NCI-H1417 treated with DMSO at 0.1 percent for 48 hours (cell line): ENCODE measurements around the gene TDG.
"Not testable (repeated sequence)": the region's sequence is repeated elsewhere in the genome, so short reads cannot be mapped to it uniquely, and the experiment has no call there.

Source experiments
- DNase-seq: peaks from one replicate; lab custom pipeline; 2025; lab: John Stamatoyannopoulos, UW

The TDG gene

DNA sequence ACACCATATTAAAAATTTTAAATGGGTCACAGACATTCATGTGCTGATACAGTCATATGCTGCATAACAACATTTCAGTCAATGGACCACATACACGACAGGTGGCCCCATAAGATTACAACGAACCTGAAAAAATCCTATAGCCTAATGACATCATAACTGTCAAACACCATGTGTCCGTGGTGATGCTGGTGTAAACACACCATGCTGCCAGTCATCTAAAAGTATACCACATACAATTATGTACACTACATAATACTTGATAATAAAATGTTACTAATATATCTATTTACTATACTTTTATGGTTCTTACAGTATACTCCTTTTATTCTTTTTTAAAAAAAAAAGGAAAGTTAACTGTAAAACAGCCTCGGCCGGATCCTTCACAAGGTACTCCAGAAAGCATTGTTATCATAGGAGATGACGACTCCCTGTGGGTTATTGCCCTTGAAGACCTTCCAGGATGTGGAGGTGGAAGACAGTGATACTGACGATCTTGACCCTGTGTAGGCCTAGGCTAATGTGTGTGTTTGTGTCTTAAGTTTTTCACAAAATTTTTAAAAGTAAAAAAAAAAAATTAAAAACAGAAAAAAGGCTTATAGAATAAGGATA lies 5.0 kb upstream of the TDG start:
- no peak for DNase-seq

DNA sequence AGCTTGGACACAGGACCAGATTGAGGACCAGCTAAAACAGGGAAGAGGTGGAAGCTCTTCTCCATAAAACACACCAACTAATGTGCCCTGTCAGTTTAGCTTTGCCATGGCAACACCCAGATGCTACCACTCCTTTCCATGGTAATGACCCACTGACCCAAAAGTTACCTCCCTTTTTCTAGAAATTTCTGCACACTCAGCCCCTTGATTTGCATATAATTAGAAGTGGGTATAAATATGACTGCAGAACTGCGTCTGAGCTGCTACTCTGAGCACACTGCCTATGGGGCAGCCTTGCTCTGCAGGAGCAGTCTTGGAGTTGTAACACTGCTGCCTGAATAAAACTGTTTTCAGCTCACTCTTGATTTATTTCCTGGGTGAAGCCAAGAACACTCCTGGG lies 3.2 kb upstream of the TDG start:
- DNase-seq, result no peak

DNA sequence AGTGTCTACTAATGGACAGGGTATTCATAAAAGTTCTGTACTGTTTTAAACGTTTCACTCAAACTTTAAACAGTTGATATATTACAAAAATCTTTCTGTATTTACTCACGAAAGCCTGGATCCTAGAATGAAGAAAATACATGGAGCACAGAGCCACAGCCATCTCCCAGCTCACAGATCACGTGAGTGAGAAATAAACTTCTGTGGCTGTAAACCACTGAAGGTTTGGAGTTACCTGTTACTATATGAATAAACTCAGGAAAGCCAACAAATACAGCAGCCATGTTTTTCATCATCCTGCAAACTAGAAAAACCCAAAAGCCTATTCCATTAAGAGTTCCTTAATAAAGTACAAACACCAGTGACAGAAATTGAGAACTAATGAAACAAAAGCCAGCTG lies 867 bp upstream of the TDG start:
- DNase-seq, result no peak

DNA sequence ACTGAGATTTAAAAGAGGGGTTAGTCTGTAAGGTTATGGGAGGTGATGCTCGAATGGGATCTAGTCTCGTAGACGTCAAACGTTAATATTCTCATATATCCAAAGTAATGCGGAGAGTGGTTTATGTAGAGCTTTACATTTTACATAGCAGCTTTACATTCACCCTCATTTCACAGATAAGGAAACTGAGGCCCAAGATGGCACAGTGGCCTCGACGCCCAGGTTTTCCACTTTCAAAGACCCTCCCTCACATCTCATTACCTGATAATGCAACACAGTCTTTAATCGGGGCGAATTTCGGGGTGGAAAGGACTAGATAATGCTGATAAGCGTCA lies 450 bp upstream of the TDG start:
- DNase-seq, result no peak

DNA sequence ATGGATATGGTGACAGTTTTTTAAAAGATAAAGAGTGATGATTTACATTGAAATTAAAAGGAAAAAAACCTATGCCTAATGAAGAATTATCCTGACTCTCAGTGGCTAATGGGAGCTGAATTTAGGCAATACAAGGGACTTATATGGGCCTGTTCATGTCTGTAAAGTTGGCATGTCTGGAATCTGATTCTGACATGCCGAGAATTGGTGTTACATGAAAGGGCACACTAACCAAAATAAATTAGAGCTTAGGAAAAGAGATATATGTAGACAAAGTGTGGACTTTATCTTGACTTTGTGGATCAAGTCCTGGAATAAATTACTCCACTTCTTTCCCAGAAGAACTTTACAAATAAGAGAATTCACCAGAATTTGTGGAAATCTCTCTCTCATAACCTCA lies 1.1 kb downstream of the TDG start:
- no peak for DNase-seq

DNA sequence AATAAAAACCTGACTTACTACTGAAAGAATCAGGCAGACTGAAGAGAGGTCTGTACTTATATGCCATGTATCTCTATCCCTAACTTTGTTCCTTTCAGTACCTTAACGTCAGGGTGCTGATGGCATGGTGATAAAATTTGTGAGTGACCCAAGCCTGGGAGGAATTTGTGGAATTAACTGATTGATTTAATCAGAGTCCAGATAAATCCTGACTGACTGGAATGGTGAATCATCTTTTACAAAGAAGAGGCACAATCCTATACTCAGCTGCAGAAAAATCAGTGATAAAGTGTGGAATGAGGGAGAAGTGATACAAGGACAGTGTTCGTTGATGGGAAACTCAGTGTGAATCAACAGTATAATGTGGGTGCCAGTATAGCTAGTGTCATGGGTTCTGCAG lies 3.7 kb downstream of the TDG start:
- DNase-seq, result no peak

DNA sequence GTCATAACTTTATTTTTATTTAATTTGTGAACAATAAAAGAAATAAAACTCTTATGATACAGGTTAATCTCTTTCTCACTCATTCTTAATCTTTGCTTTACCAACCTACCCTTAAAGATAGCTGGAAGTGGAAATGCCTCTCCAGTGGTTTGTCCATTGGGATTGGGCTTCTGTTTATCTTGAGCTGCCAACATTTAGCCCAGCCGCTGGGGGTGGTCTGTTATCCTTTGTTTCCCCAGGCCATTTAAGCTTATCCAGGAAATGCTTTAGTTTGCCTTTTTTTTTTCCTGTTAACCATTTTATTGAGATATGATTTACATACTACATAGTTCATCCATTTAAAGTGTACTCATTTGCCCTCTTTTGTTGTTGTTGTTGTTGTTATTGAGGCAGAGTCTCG lies 8.2 kb downstream of the TDG start:
- DNase-seq, result no peak

DNA sequence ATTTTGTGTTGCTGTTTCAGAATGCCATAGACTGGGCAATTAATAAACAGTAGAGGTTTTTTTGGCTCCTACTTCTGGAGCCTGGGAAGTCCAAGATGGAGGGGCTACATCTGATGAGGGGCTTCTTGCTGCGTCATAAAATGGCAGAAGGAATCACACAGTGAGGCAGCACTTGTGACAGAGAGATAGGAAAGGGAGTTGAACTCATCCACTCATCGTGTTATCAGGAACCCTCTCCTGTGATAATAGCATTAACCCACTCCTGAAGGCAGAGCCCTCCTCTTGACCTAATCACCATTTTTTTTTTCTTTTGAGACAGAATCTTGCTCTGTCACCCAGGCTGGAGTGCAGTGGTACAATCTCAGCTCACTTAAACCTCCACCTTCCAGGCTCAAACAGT lies 9.7 kb downstream of the TDG start:
- no peak for DNase-seq

DNA sequence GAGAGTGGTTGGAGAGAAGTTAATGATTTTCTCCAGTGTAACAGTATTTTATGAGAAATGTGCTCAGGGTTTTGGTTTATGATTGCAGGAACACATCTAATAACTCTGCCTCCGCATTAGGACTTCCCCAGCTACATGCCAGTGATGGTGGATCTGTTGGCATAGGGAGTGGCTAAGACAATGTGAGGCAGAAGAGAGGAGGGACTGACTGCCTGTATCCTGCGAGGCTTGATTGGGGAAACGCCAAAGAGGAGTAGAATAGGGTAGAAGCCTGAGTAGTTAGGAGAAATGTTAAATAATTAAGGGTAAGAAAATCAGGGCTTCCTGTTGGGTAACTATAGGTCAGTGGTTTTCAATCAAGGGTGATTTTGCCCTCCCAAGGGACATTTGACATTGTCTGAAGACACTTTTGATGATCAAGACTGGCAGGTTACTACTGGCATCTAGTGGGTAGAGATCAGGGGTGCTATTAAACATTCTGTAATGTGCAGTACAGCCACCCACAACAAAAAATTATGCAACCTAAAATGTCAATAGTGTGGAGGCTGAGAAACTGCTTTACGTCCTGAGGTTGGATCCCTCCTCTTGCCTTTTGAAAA lies 12.8 kb downstream of the TDG start:
- no peak for DNase-seq

DNA sequence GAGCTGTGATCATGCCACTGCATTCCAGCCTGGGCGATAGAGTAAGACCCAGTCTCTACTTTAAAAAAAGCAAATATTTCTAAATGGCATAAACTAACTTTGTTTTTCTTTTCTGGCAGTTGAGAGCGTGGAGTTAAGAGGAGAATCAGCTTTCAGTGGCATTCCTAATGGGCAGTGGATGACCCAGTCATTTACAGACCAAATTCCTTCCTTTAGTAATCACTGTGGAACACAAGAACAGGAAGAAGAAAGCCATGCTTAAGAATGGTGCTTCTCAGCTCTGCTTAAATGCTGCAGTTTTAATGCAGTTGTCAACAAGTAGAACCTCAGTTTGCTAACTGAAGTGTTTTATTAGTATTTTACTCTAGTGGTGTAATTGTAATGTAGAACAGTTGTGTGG lies 21.2 kb downstream of the TDG start:
- no peak for DNase-seq

DNA sequence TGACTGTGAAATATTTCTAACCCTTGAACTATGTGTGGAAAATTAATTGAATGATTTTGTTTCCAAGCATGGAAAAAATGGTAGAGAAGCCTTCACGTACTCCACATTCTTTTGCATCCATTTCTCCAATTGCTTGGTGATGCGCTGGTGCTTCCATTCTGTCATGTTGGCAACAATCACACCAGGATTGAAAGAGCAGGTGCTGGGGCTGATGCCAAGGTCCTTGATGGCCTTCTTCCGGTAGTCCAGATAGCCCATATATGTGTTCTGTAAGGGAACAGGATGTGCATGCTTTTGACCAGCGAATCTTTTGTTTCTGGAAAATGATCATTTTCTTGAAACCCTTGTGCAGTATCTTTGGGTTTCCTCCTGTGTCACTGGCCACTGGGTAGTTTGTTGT lies 28.6 kb downstream of the TDG start:
- DNase-seq, result no peak

DNA sequence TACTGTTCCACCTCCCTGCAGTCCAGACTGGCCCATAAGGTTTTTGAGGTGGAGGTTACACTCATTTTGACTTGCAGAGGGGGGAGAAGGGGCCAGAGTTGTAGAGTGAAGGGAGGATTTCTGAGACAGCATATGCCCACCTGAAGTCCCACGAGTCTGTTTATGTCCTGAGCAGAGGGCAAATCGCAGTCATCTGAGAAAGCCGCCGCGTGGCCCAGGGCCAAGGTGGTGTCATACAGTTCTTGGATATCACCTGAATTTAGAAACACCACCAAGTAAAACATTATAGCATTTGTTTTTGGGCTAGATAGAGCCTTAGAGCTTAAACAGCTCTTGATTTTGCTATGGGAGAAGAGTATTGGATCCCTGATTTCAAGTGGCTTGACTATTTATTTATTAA lies 30.9 kb downstream of the TDG start:
- no peak for DNase-seq

DNA sequence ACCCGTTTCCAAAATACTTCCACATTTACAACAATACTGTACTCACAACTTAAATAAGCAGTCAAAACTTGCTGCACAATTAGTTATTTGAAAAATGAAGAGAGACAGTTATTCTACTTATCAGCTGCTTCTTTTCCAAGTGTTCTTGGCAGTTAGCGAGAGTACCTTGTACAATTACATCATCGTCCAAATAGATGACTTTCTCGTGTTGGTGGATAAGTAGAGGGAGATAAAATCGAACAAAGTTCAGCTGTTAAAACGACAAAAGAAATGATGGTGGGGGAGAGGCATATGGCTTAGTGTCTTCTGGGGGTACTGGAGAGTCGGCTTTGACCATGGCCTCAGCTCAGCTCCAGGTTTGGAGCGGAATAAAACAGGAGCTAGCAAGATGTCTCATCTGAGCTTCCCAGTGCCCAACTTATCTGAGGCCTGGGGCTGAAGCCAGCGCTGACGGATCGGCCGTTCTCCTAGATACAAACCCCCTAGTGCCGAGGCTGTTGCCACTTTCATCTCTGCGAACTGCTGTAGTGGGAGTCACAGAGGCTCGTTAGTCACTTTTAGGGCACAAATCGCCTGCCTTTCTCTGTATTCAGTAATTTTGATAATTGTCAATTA lies 31.7 kb downstream of the TDG start:
- DNase-seq, result no peak

DNA sequence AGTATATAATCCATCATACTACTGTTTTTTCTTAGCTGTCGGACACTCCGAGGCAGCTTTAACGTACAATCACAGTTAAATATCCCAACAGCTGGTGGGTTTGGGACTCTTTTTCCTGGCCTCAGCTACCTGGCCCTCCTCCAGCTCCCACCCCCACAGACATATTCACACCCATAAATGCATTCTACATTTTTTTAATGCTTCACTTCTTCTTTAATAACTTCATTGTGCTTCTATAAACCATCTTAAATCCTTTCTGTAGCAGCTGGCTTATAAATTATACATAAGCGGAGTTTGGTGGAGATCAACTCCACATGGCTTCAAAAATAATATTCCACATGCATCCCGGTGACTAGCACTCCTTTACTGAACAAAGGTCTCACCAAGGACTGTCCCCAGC lies 33.3 kb downstream of the TDG start:
- no peak for DNase-seq

DNA sequence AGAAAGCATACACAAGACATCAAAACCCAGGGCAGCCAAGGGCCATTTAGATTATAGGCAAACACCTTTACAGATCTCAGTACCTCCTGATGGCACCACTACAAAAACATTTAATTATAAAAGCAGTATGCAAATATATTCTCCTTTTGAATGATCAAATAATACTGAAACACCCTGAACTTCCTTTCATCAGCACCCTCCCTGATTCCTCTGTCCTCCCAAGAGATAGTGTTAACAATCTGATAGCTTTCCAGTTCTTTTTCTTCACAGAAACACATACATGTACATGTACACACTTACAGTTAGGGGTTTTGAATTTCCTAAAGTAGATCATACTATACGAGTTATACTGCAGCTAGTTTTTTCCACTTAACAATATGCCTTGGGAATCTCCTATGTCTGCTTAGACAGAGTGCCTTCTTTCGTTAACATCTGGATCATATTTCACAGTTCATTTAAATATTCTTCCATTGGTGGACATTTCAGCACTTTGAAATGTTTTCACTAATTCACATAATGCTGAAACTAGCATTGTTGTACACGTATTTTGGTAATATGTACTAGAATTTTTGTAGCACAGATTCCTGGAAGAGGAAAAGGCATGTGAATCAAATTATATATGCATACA lies 35.2 kb downstream of the TDG start:
- no peak for DNase-seq

DNA sequence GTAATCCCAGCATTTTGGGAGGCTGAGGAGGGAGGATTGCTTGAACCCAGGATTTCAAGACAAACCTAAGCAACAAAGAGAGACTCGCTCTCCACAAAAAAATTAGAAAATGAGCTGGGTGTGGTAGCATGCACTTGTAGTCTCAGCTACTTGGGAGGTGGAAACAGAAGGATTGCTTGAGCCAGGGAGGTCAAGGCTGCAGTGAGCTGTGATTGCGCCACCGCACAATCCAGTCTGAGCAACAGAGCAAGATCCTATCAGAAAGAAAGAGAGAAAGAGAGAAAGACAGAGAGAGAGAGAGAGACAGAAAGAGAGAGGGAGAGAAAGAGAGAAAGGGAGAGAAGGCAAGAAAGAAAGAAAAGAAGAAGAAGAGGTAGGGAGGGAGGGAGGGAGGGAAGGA lies 37.0 kb downstream of the TDG start:
- DNase-seq, result no peak

DNA sequence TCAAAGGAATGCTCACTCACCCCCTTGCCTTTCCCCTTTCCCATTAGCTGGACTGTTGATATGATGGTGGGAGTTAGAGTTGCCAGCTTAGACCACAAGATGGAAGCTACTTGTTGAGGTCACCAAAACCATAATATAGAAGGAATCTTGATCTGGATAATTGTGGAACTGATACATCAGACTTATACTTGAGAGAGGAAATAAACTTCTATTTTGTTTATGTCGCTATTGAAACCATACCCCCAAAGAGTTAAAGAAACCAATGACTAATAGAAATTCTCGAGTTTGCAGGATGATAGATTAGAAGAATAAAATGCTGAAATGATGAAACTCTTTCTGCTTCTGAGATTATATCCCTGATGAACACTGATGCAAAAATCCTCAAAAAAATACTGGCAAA lies 37.9 kb downstream of the TDG start:
- DNase-seq, result no peak

DNA sequence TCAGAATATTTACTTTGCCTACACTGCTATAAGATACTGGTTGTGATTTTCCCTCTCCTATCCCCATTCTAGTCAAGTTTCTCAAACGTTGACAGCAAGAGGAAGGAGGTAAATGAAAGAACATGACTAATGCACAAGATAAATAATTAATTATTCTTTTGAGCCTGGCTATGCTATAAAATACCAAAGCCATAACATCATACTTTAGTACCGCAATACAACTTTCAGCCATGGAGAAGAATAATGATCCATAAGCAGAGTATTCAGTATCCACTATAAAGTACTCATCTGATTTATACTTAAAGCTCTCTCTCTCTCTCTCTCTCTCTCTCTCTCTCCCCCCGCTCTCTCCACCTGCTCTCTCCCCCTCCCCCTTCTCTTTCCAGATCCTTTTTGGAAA lies 41.3 kb downstream of the TDG start:
- no peak for DNase-seq

DNA sequence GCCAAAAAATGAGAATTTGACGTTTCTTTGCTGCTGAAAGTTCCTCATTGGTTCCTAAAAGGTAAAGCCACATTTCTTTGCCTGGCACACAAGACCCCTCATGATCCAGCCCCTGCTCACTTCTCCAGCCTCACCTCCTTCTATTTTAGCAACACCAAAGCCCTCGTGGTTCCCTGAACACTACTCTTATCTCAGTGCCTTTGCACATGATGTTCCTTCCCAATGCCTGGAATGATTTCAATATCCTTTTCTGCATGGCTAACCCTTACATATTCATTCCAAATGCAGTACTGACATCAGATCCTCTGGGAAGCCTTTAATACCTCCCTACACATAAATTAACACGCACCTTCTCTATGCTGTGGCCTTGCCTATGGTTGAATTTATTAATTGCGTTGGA lies 44.4 kb downstream of the TDG start:
- no peak for DNase-seq

DNA sequence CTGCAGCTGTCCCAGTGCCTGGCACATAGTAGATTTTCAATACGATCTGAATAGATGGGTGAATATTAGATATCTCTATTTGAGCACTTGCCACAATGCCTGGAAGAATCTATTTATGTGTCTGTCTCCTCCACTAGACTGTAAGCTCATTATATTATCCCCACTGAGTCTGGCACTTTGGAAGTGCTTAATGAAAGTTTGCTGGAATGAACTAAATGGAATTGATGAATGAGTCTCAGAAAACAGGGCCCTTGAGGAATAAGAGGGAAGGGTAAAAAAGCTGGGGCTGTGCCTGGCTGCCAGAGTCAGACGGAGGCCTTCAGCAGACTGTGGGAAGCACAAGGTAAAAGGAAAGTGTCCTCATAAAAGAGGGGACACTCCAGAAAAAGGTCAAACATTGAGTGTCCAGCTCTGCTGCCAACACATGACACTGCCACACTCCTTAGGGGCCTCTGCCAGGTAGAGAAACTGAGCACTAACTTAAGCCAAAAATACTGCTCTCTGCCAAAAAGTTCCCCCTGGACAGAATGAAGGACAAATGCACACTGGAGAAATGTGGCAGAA lies 45.0 kb downstream of the TDG start:
- no peak for DNase-seq

DNA sequence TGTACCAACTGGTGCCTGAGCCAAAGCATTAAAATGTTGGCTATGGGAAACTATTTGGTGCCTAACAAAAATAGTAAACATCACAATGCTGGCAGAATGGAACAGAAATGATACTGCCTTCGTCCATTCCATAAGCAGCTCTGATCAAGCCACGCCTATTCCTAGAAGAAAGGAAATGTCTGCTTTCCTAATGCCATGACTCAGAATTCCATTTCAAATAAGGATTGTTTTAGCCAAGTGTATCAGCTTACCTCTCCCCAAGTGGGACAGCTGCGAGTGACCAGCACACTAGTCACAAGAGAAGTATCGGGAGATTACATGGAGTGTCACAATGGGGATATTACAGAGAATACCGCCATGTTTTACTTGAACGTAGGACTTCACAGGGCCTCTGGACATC lies 45.6 kb downstream of the TDG start:
- no peak for DNase-seq

DNA sequence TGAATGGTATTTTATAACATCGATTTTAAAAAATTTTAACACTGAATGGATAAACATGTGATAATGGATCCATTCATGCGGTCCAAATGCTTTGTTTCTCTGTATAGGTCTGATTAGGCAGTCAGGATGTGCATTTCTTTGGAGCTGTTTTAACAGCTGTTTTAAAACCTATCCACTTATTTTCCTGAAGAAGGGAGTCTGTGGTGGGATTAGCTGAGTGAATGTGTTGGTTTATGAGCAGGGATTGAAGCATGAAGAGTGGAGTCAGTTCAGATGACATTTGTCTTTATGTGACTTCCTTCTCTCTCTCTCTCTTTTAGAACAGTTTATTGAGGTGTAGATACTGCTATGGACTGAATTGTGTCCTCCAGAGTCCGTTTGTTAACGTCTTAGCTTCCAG lies 46.7 kb downstream of the TDG start:
- no peak for DNase-seq

DNA sequence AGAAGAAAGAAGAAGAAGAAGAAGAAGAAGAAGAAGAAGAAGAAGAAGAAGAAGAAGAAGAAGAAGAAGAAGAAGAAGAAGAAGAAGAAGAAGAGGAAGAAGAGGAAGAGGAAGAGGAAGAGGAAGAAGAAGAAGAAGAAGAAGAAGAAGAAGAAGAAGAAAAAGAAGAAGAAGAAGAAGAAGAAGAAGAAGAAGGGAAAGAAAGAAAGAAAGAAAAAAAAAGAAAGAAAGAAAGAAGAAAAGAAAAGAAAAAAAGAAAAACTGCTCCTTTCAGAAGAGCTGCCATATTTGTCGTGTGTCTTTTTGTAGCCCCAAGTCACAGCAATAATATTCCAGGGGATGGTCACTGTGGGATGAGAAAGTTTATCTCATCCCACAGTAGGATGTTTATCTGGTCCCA lies 56.2 kb downstream of the TDG start:
- DNase-seq, result not testable (repeated sequence)

DNA sequence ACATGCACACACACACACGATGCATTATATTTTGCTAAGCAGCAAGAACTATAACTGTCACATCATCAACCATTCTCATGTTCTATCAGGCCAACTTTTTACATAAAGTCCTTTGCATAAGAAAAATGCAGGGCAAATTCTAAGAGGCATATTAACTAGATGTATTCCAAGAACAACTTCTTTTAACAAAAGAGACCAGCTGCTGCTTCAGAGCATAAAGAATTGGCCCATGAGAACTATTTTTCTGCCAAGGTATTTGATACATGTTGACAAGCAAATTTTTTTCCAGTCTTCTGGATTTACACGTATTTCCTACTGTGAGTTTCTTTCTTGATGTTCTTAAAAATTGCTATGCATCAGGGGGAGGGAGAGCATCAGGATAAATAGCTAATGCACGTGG lies 57.1 kb downstream of the TDG start:
- no peak for DNase-seq
